GM18868 (cell line): Measurements from ENCODE around the gene NABP1.

Experiments used
- ATAC-seq: cut with Tn5 transposase; IDR thresholded peaks from one replicate; pipeline ENCODE4 v1.9.1; 2021; ENCODE audit warnings: mild to moderate bottlenecking, moderate library complexity; ENCODE audit not compliant: unreplicated experiment

Gene NABP1

DNA sequence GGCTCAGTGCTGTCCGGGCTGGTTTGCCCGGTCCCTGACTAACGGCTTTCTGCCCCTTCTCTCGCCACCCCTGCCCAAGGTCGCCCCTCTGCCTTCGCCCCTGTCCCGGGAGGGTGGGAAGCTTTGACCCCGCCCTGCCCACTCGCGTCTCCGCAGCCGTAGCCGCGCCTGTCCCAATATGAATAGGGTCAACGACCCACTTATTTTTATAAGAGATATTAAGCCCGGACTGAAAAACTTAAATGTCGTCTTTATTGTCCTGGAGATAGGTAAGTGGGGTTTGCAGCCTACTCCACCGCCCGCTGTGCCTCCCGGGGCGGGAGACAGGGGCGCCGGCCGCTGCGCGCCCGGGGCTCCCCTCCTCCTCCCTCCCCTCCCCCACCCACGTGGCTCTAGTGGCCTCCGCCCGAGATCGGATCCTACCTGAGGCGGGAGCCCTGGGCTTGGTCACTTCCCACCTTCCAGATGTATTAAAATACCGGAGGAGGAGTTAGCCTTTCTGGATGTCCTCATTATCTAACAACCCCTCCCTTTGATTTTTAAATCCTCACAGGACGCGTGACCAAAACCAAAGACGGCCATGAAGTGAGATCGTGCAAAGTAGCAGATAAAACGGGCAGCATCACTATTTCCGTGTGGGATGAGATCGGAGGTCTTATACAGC lies 633 bp downstream of the NABP1 start:
- ATAC-seq = peak; percentile 7

DNA sequence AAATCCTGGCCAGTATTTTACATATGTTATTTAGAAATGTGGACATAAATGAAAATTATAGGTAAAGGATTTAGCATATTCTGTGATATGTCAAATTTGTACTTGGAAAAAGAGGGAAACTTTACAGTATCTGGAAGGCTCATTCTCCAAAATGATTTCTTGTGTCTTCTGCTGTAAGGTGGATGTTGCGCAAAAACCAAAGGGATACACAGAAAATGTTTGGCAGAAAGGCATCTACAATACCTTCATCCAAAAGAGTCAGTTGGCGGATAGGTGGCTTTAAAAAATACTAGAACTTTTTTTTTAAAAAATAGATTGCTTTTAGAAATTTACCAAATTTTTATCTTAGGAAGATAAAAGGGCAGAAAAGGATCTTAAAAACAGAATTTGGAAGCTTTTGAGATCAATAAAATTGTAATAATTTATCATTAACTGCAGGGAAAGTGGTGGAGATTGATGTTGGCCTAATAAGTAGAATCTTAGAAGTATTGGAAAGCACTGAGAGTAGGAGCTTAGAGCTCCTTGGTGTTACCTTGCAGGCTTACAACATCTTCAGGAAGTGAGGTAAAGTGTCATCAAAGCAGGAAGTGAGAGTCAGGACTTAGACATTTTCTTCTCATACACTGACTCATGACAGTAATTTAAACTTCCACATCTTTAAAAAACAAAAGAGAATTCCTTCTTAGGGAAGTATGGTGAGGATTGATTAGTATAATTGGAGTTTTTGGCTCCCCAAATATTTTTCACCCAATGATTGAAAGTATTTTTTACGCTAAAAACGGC lies 2.1 kb downstream of the NABP1 start:
- peak; percentile 29 for ATAC-seq

DNA sequence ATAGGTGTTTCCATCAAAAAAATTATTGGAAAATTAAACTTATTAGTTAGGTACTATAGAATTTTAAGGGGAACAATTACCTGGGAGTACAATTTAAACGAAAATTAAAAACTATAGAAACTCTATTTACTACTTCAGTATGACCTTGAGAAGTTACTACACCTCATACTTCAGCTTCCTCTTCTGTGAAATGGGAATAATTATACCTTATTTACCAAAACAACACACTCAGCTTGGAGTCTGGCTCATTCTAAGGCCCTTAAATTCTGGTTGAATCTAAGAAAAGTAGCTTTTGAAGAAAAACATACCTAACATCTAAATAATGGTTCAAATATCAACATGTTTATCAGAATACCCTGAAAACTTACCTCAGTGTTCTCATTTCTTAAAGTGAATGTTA lies 2.7 kb downstream of the NABP1 start:
- ATAC-seq = no peak

DNA sequence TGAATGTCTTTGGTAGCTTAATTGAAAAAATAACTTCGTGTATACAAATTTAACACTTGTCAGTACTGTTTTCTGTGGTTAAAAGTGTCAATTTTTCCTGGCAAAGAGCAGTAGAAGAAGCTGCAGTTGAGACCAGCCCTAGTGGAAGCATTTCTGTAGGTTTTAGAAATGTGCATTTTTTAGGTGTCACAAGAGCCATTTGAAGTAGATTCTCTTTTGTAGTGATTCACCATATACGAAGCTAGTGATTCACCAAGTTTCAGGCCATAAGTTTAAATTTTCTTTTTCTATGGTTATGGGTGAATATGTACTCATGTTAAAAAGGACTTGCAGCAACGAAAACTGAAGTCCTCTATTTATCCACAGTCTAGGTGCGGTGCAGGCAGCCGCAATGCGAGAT lies 4.2 kb downstream of the NABP1 start:
- ATAC-seq = no peak

DNA sequence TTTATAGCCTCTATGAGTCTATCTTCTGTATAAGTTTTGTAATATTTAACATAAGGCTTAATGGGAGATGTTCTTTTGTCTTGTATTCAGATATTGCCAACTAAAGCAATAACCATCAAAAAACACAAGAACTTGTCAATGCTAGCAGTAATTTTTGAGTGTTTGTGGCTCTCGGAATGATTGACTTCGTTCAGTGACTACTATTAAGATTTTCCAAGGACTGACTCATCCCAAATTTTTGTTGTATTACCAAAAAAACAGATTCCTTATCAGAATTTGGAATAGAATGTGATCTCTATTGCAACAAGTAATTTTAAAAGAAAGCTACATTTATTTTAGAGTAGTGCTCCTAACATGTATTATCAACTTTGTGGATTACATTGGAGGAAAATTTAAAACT lies 8.1 kb downstream of the NABP1 start:
- no peak for ATAC-seq

DNA sequence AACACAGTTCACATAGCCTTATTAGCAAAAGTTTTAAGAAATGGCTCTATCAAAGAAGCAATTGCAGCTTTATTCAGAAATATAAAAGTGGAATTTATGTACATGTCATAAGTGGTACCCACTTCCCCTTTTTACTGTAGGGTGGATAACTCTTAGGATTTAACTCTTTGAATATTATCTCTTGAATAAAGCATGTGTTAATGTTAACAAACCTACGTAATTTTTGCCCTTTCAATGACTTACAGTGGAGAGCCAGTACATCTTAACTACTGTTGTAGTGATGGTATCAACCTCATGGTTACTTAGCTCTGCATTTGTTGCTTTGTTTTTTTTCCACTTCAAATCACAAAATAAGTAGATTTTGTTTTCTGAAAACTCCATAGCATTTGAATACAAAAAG lies 8.8 kb downstream of the NABP1 start:
- ATAC-seq = no peak

DNA sequence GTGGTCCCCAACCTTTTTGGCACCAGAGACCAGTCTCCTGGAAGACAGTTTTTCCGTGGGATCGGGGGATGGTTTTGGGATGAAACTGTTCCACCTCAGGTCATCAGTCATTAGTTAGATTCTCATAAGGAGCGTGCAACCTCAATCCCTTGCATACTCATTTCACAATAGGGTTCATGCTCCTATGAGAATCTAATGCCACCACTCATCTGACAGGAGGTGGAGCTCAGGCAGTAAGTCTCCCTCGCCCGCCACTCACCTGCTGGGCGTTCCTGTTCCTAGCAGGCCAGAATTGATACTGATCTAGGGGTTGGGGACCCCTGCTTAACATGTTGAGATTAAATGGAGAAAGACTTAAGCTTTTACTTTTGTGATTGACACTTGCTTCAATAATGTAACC lies 9.9 kb downstream of the NABP1 start:
- no peak for ATAC-seq

DNA sequence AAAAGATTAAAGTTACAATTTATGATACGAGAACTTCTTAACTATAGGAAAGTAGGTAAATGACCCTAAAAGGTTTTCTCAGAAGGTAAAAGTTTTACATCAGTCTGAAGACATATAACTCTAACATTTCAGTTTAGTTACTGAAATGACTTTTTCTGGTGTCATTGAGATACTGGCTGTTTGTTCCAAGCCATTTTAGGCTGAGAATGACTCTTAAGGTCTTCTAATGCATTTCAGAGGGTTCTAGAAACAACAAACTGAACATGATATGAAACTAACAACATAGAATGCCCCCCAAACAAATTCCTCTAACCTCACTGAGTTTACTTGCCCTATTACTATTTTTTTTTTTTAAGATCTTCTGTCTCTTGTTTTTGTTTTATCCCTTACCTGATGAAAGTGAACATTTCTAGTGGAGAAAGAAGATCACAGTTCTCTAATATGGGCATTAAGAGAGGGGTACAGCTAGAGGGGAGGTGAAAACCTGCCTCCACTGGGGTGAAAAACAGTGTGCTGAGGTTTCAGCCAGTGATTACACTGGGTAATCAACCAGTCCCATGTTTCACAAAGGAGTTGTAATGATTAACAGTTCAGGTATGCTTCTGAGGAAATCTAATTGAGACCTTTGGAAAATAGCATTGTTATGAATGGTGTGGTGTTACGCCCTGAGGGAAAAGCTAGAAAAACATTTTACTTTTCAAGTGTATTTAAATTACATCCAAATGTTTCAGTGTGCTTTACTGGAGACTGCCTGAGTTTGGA lies 11.2 kb downstream of the NABP1 start:
- no peak for ATAC-seq

DNA sequence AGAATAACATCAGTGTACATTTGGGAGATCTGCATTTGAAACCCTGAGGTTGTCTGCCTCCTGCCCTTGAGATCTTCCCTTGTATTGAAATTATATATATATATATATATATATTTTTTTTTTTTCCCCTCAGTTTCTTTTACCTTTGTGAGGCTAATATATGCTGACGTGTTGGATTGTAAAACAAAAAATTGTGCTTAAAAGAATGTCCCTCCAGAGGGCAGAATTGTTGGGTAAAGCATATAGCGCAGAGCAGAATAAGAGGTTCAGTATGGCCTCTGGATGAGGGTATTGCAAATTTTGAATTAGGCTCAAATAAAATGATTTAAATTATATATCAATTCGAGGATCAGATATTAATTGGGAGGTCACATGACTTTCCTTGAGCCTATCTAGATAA lies 12.4 kb downstream of the NABP1 start:
- no peak for ATAC-seq

DNA sequence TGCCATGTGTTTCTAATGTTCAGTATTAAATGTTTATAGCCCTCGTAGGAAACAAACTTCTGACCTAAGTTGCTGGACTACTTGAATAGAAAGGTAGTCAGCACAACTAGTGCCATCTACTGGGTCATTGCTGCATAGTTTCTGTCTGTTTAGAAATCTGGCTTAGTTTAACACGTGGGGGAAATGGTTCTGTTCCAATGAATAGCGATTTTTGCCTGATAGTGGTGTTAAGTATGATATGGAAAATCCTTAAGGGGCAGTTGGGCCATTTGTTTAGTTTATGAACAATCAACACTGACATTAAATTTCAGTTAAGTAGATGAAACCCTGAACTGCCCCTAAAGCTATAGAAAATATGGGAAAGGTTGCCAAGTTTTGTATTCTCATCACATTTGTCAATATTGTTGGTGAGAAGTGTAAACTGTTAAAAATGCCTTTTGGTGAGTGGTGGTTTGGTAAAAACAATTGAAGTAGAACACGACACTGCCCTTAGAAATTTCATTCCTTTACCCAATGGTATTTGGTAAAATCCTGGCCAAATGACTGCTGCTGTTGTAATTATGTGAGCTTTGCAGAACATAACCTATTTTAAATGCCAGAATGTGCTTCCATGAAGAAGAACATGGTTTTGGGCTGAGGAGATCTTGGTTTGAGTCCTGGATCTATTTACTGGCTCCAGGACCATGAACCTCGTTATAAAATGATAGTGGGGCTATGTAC lies 13.2 kb downstream of the NABP1 start:
- ATAC-seq = peak; percentile 79

DNA sequence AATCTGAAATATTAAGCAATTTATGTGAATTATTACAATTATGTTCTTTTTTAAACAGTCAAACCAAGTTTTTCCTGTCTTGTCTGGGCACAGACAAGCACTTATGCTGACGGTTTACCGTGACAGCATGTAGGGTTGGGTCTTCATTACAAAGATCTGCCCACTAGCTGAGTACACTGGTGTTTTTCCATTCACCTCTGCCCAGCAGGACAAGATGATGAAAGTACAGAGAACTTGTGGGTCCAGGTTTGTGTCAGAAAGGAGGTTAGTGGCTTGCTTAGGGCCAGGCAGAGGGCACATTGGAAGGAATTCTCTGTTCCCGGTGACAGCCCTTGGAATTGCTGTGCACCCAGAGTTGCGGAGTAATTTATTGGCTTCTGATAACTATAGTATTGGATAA lies 14.0 kb downstream of the NABP1 start:
- no peak for ATAC-seq

DNA sequence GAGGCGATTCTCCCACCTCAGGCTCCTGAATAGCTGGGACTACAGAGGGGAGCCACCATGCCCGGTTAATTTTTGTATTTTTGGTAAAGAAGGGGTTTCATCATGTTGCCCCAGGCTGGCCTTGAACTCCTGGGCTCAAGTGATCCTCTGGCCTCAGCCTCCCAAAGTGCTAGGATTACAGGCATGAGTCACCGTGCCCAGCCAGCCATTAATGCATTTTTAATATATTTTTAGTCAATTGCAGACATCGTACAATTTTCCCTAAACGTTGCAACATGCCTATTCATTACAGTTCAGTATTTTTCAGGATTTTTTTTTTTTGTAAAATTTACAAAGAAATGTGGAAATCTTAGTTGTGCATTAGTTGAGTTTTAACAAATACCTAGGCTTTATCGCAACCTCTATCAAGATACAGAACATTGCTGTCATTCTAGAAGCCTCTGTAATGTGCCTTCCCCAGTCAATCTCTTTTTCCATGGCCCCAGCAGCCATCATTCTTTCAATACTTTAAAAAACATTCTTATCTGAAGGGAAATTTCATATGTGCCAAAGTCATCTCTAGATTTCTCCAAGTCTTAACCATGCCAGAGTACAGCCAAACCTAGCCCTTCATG lies 14.7 kb downstream of the NABP1 start:
- ATAC-seq = no peak

DNA sequence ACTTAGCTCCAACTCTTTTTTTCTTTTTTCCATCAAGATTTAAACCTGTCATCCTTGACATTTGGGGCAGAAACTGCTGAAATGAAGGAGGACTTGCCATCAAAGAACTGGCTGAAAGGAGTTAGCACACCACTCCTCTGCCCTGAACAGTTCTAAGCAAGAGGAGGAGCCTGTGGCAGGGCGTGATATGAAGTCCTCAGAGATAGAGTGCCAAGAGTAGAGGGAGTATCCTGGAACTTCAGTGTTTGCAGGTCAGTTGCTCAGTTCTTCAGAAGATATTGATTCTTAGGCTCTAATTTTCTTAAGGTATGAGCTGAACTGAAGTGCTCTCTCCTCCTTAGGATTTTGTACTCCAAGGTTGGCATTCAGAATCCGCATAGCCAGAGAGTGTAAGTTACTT lies 15.2 kb downstream of the NABP1 start:
- ATAC-seq = no peak

DNA sequence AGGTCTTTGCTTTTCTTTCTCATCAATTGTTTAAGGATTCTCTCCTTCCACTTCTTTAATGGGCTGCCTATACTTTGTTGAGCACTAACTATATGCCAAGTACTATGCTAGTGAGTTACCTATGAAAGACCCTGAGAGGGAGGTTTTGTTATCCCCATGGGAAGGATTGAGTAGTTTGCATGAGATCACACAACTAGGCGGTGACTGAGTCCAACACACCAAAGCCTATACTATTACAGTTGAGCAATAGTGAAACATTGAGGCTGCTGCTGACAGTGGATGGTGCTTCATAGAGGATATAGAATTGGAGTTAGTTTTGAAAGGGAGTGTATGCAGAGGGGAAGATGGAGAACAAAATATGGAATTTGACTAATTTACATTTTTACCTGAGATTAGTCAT lies 15.8 kb downstream of the NABP1 start:
- ATAC-seq = peak; percentile 39

DNA sequence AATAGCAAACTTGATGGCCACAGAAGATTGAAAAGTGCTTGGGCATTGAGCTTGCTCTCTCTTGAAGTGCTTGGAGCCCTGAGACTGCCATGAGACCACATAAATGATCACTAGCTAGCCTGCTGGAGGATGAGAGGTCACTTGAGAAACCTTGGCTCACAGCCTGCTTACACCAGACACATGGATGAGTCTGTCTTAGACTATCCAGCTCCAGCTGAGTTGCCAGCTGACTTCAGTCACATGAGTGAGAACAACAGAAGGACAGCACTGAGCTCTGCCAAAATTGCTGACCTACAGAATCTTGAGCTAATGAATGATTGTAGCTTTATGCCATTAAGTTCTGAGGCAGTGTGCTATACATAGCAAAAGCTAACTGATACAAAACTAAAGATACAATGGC lies 18.1 kb downstream of the NABP1 start:
- ATAC-seq = no peak

DNA sequence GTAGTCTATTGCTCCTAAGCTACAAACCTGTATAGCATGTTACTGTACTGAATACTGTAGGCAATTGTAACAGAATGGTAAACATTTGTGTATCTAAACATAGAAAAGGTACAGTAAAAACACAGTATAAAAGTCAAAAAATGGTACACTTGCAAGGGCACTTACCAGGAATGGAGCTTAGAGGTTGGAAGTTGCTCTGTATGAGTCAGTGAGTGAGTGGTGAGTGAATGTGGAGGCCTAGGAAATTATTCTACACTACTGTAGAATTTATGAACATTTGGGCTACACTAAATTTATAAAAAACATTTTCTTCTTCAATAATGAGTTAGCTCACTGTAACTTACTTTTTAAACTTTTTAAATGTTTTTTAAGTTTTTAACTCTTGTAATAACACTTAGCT lies 19.0 kb downstream of the NABP1 start:
- ATAC-seq = no peak

DNA sequence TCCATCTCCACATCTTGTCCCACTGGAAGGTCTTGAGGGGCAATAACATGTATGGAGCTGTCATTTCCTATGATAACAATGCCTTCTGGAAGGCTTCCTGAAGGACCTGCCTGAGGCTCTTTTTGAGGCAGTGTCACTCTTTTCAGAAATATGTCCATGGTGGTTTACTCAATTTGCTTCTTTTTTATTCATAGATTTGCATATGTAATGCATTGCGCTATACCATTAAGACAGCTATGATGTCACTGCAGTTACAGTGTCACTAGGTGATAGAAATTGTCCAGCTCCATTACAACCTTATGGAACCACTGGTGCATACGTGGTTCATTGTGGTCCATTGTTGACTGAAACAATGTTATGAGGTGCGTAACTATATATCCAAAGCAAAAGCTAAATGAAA lies 19.9 kb downstream of the NABP1 start:
- ATAC-seq = no peak

DNA sequence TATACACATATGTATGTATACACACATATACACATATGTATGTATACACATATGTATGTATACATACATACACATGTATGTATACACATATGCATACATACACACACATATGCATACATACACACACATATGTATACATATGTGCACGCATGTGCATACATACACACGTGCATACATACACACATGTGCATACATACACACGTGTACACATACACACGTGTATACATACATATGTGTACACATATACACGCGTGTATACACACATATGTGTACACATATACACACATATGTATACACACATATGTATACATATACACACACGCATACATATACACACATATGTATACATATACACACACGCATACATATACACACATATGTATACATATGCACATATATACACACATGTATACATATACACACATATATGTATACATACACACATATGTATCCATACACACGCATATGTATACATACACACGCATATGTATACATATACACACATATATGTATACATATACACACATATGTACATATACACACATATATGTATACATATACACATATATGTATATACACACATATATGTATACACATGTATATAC lies 21.5 kb downstream of the NABP1 start:
- ATAC-seq = no peak

DNA sequence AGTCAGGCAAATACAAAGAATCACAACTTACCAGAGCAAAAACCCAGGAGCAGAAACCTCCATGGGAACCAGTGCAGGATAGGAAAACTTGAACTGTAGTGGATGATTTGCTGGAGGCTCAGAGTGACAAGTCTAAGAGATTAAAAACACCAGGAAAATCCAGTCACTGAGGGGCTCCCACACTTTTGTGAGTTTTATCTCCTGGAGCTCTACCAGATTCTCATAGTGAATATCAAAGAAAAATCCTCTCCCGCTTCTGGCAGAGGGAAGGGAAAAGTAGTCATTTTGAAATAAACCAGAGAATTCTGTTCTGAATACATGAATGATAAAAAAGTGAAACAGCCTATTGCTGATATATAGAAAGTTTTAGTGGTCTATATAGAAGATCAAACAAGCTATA lies 23.1 kb downstream of the NABP1 start:
- no peak for ATAC-seq

DNA sequence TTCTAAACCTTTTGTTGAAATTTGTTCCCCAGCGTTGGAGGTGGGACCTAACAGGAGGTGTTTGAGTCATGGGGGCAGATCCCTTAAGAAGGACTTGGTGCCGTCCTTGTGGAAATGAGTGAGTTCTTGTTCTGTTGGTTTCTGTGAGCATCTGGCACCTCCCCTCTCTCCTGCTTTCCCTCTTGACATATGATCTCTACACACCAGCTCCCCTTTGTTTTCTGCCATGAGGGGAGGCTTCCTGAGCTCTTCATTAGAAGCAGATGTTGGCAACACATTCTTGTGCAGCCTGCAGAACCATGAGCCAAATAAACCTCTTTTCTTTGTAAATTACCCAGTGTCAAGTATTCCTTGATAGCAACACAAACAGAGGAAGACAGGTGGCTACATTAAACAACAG lies 23.8 kb downstream of the NABP1 start:
- no peak for ATAC-seq
